Thyroid gland (tissue), 4 donors: ENCODE results near the gene DIO2. TPM values are rescaled to one million over a fixed set of nuclear protein-coding genes. Genes with fewer than 3 reads are reported as not detected.

Experiments
- DNase-seq, 2 donors: peaks; one replicate each; pipeline ENCODE4 v3.0.0-alpha.2; 2019
- H3K27ac ChIP-seq, 3 donors: fragments of 200-600 bp; sonication (generic); 1 replicate in 2 of 3; 2 replicates in 1 of 3; pipeline ENCODE4 v1.5.1; 2016 to 2019; ENCODE audit warnings: mild to moderate bottlenecking in 1 of 3, moderate library complexity in 1 of 3
- H3K27me3 ChIP-seq: fragments of 200-600 bp; sonication (generic); one replicate; pipeline ENCODE4 v1.5.1; 2019
- H3K36me3 ChIP-seq, 2 donors: fragments of 200-600 bp; sonication (generic); one replicate each; pipeline ENCODE4 v1.5.1; 2016 to 2019
- H3K4me1 ChIP-seq, 2 donors: fragments of 200-600 bp; sonication (generic); one replicate each; pipeline ENCODE4 v1.5.1; 2017 to 2019
- H3K4me3 ChIP-seq, 3 donors: fragments of 200-600 bp; sonication (generic); replicated peaks in 1 of 3; 1 replicate in 2 of 3; 2 replicates in 1 of 3; pipeline ENCODE4 v1.5.1; 2016; ENCODE audit warnings: mild to moderate bottlenecking in 1 of 3
- H3K9me3 ChIP-seq: fragments of 200-600 bp; sonication (generic); one replicate; pipeline ENCODE4 v1.5.1; 2017
- POLR2A ChIP-seq, 2 donors: fragments of 450-650 bp; IDR thresholded peaks; one replicate each; pipeline ENCODE4 v1.6.1; 2017; ENCODE audit warnings: antibody characterized with exemption in 2 of 2, mild to moderate bottlenecking in 2 of 2, moderate library complexity in 1 of 2
- WGBS, 2 donors: methylation state at CpG; one replicate each; pipeline ENCODE4 v1.1.5; 2017; 5-methylcytosine and 5-hydroxymethylcytosine counted together
- intact Hi-C: fragments of 100-400 bp; cut with DNase I; formaldehyde crosslinking; loops from one replicate; pipeline ENCODE4 v1.15.1; 2023
- total RNA-seq, 4 donors: library from RNA; depleted of rRNA; stranded (reverse); fragments of >200 nt; gene quantifications; one replicate each; pipeline ENCODE4 v1.2.3, GENCODE V29; 2016
- TF ChIP-seq, protein P1 (sequence below), 6 experiments: fragments of 200-600 bp in 3 of 6; fragments of 450-650 bp in 3 of 6; sonication (generic) in 3 of 6; IDR thresholded peaks; one replicate each; pipeline ENCODE4 v1.5.1; 2016 to 2019; ENCODE audit warnings: antibody characterized with exemption in 6 of 6, mild to moderate bottlenecking in 2 of 6, inconsistent platforms in 1 of 6, moderate library complexity in 1 of 6

DIO2 gene
- total RNA-seq, 4 donors from 2014 or later = 147 to 368 (median 220) TPM

DNA sequence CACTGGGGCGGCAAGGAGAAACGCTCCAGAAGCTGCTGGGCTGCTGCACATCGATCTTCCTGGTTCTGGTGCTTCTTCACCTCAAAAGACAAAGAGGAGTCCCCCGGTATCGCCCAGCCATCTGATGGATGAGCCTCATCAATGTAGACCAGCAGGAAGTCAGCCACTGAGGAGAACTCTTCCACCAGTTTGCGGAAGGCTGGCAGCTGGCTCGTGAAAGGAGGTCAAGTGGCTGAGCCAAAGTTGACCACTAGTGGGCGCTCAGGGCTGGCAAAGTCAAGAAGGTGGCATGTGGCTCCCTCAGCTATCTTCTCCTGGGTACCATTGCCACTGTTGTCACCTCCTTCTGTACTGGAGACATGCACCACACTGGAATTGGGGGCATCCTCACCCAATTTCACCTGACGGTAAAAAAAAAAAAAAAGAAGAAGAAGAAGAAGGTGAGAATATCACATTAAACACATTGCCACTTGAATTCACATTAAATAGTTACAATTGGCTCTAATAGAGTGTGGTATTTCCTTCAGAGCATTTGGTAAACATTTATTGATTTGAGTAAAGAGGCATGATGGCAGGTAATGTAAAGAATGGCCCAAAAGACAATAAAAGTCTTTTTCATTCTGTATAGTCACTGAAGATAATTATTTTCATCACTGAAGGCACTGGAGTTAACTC lies 8.3 kb downstream of the DIO2 start:
- WGBS, 2 donors = 84 to 88% methylated on average over 9 of the region's 9 CpGs
- TF ChIP-seq, protein P1, sequence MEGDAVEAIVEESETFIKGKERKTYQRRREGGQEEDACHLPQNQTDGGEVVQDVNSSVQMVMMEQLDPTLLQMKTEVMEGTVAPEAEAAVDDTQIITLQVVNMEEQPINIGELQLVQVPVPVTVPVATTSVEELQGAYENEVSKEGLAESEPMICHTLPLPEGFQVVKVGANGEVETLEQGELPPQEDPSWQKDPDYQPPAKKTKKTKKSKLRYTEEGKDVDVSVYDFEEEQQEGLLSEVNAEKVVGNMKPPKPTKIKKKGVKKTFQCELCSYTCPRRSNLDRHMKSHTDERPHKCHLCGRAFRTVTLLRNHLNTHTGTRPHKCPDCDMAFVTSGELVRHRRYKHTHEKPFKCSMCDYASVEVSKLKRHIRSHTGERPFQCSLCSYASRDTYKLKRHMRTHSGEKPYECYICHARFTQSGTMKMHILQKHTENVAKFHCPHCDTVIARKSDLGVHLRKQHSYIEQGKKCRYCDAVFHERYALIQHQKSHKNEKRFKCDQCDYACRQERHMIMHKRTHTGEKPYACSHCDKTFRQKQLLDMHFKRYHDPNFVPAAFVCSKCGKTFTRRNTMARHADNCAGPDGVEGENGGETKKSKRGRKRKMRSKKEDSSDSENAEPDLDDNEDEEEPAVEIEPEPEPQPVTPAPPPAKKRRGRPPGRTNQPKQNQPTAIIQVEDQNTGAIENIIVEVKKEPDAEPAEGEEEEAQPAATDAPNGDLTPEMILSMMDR (IDR thresholded peaks at IDR 0.05) = peak in 1 of 6 experiments; percentile 15
- TF ChIP-seq POLR2A (IDR thresholded peaks at IDR 0.05) = no peak
- Histone ChIP-seq H3K27me3 (no peaks in the 10 kb centered on the region), H3K36me3 (peaks cover 0 to 20% of the 10 kb centered on the region in 2 donors), H3K27ac (peak overlapping the region in 1 of 3 donors; percentile 95), H3K9me3 (no peaks in the 10 kb centered on the region), H3K4me3 (no peak overlapping the region), H3K4me1 (peaks cover 9 to 22% of the 10 kb centered on the region in 2 donors)
- DNase-seq = no peak
- intact Hi-C loops = no loop called here

DNA sequence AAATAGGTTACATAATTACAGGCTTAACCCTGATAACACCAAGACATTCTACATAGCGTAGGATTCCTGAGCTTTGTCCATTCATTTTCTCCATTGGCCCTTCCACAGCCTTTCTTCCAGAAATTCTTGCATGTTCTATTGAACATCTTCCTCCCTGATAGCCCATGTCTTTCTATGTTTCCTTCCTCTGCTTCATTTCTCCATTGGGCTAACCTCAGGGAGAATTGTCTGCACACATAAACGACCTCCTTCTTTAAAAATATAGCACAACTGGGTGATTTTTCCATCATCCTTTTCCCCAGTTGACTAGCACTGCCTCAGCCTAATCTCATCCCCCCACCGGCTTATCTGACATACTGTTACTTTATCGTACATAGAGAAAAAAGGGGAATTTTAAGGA lies 11.2 kb downstream of the DIO2 start:
- Histone ChIP-seq H3K4me3 (no peak overlapping the region), H3K4me1 (peaks cover 3 to 5% of the 10 kb centered on the region in 2 donors), H3K27me3 (no peaks in the 10 kb centered on the region), H3K27ac (no peak overlapping the region), H3K9me3 (no peaks in the 10 kb centered on the region), H3K36me3 (peaks cover 0 to 20% of the 10 kb centered on the region in 2 donors)
- TF ChIP-seq, protein P1 (IDR thresholded peaks at IDR 0.05) = no peak
- no peak for TF ChIP-seq POLR2A (IDR thresholded peaks at IDR 0.05)
- intact Hi-C loops = no loop called here
- DNase-seq = no peak
- WGBS, 2 donors = 77 to 84% methylated on average over 4 of the region's 4 CpGs

DNA sequence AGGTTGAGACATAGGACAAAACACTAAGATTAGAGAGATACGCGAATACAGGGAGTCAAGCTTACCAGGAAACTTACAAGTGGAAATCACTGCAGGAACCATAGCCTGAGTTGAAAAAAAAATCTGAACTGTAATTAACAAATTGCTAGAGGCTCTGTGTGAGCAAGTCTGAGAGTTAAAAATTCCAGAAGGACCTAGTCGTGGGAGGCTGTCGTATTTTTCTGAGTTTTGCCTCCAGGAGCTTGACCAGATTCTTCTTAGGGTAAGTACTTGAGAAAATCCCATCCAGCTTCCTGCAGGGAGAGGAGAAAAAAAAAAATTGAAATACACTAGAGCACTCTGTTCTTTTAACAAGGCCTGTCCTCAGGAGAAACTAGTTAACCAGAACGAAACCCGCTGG lies 22.7 kb downstream of the DIO2 start:
- H3K4me1 ChIP-seq = peaks cover 0 to 10% of the 10 kb centered on the region in 2 donors
- no peak for DNase-seq
- no peaks in the 10 kb centered on the region for H3K27me3 ChIP-seq
- intact Hi-C loops = no loop called here
- no peaks in the 10 kb centered on the region for H3K36me3 ChIP-seq
- 94 to 96% methylated on average over 6 of the region's 6 CpGs for WGBS, 2 donors
- no peak overlapping the region for H3K27ac ChIP-seq
- H3K9me3 ChIP-seq = no peaks in the 10 kb centered on the region
- no peak overlapping the region for H3K4me3 ChIP-seq
- TF ChIP-seq POLR2A (IDR thresholded peaks at IDR 0.05) = no peak
- TF ChIP-seq, protein P1 (IDR thresholded peaks at IDR 0.05) = no peak

DNA sequence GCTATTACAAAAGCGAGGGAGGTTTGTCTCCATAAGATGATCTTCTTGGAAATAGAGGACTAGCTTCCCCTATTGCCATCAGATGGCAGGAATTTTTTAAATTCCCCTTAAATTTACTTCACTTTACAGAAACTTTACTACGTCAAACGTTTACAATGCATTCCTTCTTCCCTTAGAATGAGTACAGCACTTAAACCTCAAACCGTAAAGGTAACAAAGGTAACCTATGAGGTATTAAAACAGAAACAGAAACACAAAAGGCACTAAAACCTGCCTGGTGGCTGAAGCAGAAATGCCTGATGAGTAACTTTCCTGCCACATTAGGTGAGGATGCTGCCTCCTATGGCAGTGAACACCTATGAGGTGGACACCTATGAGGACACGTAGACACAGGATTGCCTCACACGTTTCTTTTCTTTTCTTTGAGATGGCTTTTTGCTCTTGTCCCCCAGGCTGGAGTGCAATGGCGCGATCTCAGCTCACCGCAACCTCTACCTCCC lies 25.0 kb downstream of the DIO2 start:
- intact Hi-C loops = no loop called here
- H3K9me3 ChIP-seq = no peaks in the 10 kb centered on the region
- TF ChIP-seq, protein P1 (IDR thresholded peaks at IDR 0.05) = no peak
- TF ChIP-seq POLR2A (IDR thresholded peaks at IDR 0.05) = no peak
- H3K4me3 ChIP-seq = no peak overlapping the region
- H3K4me1 ChIP-seq = peaks cover 0 to 10% of the 10 kb centered on the region in 2 donors
- H3K36me3 ChIP-seq = no peaks in the 10 kb centered on the region
- no peak for DNase-seq
- no peak overlapping the region for H3K27ac ChIP-seq
- H3K27me3 ChIP-seq = no peaks in the 10 kb centered on the region
- 92 to 94% methylated on average over 9 of the region's 9 CpGs for WGBS, 2 donors

DNA sequence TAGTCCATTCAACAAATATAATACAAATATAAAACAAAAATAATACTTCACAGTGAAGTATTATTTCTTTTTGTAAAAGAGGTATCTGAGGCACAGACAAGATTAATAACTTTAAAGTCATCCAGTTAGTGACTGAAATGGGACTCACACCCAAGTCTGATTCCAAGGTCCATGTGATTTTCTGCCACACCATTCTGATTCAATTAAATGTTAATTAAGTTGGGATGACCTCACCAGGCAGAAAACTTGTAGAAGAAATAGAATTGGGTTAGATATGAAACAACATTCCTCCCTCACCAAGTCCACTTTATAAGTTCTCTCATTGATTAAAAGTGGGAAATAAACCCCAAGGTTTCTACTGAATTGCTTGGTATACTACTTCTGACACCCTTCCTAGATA lies 34.4 kb downstream of the DIO2 start:
- no peak overlapping the region for H3K4me3 ChIP-seq
- DNase-seq = no peak
- H3K27me3 ChIP-seq = no peaks in the 10 kb centered on the region
- no peak for TF ChIP-seq POLR2A (IDR thresholded peaks at IDR 0.05)
- TF ChIP-seq, protein P1 (IDR thresholded peaks at IDR 0.05) = no peak
- intact Hi-C loops = no loop called here
- no peak overlapping the region for H3K27ac ChIP-seq
- H3K9me3 ChIP-seq = no peaks in the 10 kb centered on the region
- no peaks in the 10 kb centered on the region for H3K36me3 ChIP-seq
- no peaks in the 10 kb centered on the region for H3K4me1 ChIP-seq
